Epithelial cell of esophagus (primary cell): ENCODE results near the gene GABBR1.
A peak's percentile ranks its signal among the peaks of the same experiment; 100 is the strongest.

Source experiments
- DNase-seq: peaks from one replicate; pipeline ENCODE4 v3.0.0; 2010; ENCODE audit warnings: low read depth
- H3K4me3 ChIP-seq: 2 replicates; pipeline ENCODE4 v1.5.1; 2011; ENCODE audit warnings: mild to moderate bottlenecking, low read length, control low read depth
- TF ChIP-seq, protein P1 (sequence below): IDR thresholded peaks from 2 replicates; pipeline ENCODE4 v1.5.1; 2011; ENCODE audit warnings: low read depth, mild to moderate bottlenecking, low read length, control low read depth, inconsistent platforms; ENCODE audit not compliant: insufficient read depth; ENCODE audit errors: missing control alignments

GABBR1 gene

DNA sequence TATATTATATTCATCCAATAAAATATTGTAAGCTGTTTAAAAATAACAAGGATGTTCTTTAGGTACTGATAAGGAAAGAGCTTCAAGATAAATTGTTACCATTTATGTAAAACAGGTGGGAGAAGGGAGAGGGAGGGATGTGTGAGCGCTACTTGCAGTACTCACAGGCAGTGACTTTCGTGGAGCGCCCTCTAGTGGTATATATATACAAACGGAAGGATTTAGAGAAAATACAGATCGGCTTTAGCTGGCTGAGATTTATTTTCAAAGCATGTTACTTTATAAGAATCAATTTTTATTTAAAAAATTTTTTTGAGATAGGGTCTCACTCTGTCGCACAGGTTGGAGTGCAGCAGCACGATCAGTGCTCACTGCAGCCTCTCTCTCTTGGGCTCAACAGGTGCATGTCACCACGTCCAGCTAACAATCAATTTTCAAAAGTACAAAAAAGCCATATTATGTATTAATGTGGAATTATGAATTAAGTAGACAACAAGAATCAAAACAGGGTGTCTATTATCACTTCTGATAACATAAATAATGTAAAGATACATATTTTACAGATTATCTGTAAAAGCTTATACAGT, 20.6 kb upstream of the GABBR1 start:
- peak; percentile 82 for DNase-seq
- TF ChIP-seq, protein P1, sequence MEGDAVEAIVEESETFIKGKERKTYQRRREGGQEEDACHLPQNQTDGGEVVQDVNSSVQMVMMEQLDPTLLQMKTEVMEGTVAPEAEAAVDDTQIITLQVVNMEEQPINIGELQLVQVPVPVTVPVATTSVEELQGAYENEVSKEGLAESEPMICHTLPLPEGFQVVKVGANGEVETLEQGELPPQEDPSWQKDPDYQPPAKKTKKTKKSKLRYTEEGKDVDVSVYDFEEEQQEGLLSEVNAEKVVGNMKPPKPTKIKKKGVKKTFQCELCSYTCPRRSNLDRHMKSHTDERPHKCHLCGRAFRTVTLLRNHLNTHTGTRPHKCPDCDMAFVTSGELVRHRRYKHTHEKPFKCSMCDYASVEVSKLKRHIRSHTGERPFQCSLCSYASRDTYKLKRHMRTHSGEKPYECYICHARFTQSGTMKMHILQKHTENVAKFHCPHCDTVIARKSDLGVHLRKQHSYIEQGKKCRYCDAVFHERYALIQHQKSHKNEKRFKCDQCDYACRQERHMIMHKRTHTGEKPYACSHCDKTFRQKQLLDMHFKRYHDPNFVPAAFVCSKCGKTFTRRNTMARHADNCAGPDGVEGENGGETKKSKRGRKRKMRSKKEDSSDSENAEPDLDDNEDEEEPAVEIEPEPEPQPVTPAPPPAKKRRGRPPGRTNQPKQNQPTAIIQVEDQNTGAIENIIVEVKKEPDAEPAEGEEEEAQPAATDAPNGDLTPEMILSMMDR = peak; percentile 72
- no peak overlapping the region for H3K4me3 ChIP-seq

DNA sequence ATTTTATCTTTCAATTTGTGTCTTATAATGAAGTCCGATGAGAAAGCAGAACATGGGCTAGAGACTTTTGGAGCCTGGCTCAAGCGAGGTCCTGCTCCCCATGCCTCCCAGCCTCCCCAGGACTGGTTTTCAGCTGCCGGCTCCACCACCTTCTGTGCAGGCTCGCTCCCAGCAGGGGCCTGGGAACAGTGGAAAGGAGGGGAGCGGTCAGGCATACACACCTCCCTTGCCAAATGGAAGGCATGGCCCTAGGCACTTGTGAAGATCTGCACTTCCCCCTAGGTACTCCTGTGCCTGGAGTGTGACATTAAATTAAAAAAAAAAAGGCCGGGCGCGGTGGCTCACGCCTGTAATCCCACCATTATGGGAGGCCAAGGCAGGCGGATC, 19.2 kb upstream of the GABBR1 start:
- no peak overlapping the region for H3K4me3 ChIP-seq
- TF ChIP-seq, protein P1 = no peak
- DNase-seq = no peak

DNA sequence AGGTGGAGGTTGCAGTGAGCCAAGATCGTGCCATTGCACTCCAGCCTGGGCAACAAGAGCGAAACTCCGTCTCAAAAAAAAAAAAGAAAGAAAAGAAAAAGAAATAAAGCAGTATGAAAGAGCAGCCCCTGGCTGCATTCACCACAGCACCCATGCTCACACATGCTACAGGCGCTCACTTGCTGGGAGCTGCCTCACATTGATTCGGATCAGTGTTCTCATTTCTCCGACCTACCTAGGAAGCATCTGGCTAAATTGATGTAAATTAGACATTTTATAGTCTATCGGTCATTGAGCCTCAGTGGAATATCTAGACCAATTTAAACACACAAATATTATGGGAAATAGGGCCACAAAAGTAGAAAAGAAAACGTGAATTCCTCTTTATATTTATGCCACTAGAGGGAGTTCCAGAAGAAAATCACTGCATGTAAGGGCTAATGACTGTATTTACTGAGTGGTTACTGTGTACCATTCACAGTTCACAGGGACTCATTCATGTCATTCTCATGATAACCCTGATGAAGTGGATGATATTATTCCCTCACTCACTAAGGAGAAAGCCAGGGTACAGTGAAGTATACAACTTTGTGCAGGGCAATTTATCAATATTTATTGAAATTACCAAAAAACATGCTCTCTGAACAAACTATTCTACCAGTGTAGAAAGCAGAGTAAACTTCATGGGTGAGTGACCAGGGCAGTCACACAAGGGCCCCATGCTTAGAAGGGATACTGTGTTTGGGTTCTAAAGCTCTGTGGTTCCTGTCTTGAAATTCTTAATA, 18.6 kb upstream of the GABBR1 start:
- DNase-seq = peak; percentile 54
- TF ChIP-seq, protein P1 = peak; percentile 51
- no peak overlapping the region for H3K4me3 ChIP-seq

DNA sequence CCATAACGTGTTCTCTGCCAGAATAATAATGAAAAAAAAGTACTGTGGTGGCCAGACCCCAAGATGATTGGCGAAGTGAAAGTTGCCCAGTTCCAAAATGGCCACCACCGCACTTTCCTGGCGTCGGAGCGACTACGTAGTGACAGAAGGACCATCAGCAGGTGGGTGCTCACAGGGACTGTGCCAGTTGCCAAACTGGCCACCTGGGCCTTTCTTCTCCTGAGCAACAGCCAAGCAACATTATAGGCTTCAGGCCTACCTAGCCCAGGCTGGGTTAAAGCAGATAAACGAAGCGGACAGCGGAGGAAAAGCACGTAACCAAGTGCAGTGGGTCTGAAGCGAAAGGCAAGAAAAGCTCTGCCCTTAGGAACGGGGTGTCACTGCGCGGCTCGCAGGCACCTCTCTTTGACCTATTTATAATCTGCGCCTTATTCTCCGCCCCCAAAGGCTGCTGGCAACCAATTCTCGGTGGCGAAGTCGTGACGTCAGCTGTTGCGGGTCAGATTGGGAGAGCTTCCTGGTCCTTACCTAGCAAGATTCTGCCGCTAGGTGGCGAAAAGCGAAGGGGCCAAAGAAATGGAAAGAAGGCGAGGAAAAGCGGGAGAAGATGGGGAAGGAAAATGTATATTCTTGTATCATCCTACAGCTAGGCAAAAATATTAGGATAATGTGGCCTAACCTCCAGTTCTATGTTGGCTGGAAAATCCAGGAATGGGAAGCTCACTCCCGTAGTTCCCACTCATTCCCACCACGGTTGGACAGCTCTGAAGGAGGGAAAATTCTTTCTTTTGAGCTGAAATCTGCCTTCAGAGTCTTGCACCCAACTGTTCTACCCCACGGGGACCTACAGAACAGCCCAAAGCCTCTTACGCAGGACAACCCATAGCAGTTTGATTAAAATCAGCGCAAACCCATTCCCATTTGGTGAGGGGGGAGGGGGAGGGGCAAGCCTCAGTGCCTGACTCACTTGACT, 17.0 kb upstream of the GABBR1 start:
- peak overlapping the region; percentile 35 for H3K4me3 ChIP-seq
- peak; percentile 98 for DNase-seq
- TF ChIP-seq, protein P1 = peak; percentile 93

DNA sequence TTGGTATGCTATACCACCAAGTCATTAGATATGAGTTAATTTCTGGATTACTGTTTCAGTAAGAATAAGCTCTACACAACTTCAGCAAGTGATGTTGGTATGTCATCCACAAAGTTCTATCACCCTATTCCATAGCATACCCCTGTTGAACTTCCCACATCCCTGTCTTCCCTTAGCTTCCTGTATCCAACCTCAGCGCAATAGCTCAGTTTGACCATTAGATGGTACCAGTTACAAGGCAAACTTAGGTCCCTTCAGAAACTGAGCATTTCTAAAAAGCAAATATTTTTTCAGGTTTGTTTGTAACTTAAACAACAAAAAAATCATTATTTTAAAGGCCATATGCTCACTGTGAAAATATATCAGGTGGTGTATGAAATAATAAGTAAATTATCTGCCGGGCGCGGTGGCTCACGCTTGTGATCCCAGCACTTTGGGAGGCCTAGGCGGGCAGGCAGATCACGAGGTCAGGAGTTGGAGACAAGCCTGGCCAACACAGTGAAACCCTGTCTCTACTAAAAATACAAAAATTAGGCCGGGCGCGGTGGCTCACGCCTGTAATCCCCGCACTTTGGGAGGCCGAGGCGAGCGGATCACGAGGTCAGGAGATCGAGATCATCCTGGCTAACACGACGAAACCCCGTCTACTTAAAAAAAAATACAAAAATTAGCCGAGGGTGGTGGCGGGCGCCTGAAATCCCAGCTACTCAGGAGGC, 15.1 kb upstream of the GABBR1 start:
- DNase-seq = peak; percentile 66
- TF ChIP-seq, protein P1 = peak; percentile 84
- no peak overlapping the region for H3K4me3 ChIP-seq

DNA sequence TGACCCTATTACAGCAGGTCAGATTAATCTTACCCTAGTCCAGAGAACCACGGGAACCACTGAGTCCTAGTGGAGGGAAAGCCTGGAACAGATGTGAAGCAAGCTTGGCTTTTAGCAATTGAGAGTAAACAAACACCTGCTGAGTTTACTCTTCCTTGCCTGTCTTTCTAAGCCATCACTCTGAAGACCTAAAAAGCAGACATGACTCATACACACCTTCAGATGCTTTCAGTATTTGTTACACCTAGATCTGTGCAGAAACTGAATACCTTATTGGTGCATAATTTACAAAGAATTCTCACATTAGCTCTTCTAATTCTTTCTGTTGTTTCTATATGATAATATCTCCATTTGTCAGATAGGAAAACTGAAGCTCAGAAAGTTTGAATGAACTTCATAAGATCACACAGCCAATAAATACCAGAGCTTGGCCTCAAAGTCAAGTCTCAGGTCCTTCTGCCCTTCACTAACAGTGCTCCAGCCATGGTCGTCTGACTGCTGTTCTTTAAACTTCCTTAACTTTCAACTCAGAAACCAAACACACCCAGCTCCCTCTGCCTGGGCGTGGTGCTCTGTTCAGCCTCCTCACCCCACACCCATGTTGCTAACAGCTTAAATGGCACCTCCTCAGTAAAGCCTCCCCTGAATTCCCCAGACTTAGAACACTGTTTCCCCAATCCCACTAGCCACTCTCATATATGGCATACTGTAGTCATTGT, 8.6 kb upstream of the GABBR1 start:
- TF ChIP-seq, protein P1 = no peak

More for the DNA sequence above, 8.6 kb upstream of the GABBR1 start:
- DNase-seq = peak; percentile 42
- H3K4me3 ChIP-seq = no peak overlapping the region
